GM12891 (cell line): ENCODE data around the gene SORCS2.

ENCODE experiments used
- PAX5 ChIP-seq: IDR thresholded peaks from 2 replicates; pipeline ENCODE4 v1.6.1; 2011; ENCODE audit warnings: low read length, moderate library complexity, mild to moderate bottlenecking; ENCODE audit not compliant: insufficient read depth, severe bottlenecking
- POLR2A ChIP-seq: IDR thresholded peaks from 2 replicates; pipeline ENCODE4 v1.6.1; 2011; ENCODE audit warnings: low read depth, low read length, control low read depth
- POLR2AphosphoS5 ChIP-seq: IDR thresholded peaks from 2 replicates; pipeline ENCODE4 v1.6.1; 2011; ENCODE audit warnings: low read depth, low read length, control low read depth
- POU2F2 ChIP-seq: IDR thresholded peaks from 2 replicates; pipeline ENCODE4 v1.6.1; 2011; ENCODE audit warnings: low read depth, mild to moderate bottlenecking, control low read depth, low read length, moderate library complexity
- SPI1 ChIP-seq: IDR thresholded peaks from 2 replicates; pipeline ENCODE4 v1.6.1; 2011; ENCODE audit warnings: low read depth, low read length, control low read depth
- TAF1 ChIP-seq: IDR thresholded peaks from 2 replicates; pipeline ENCODE4 v1.6.1; 2011; ENCODE audit warnings: low read depth, low read length, control low read depth

DNA sequence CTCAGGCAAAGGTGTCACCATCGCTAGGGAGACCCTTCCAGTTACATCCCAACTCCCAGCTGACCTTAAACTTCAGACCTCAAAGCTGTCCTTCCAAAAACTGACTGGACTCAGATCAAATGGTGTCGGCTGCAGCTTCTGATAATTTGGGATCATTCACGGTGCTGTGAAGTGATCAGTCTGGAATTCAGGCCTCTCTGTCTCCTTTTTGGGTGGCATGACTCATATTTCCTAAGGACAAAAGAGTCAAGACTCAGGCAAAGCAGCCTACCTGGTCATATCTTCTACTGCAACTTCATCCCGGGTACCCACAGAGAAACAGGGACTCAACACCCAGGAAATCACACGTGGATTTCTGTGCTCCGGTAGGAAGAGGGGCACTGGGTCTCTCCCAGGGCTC lies 87.6 kb downstream of the SORCS2 start:
- TF ChIP-seq TAF1 (no peak), POLR2A (no peak), POLR2AphosphoS5 (no peak), PAX5 (no peak), SPI1 (no peak), POU2F2 (no peak)
